Activated naive CD8-positive, alpha-beta T cell (primary cell): ENCODE data around the gene CLK4.

Source experiments
- H3K27ac Mint-ChIP-seq: one replicate; pipeline ENCODE4 v1.8.0; 2021; ENCODE audit warnings: mixed read lengths
- H3K27me3 Mint-ChIP-seq: one replicate; pipeline ENCODE4 v1.8.0; 2021; ENCODE audit warnings: mixed read lengths
- H3K36me3 Mint-ChIP-seq: one replicate; pipeline ENCODE4 v1.8.0; 2021; ENCODE audit warnings: mixed read lengths
- H3K4me1 Mint-ChIP-seq: one replicate; pipeline ENCODE4 v1.8.0; 2021; ENCODE audit warnings: low read depth, mixed read lengths
- H3K4me3 Mint-ChIP-seq: one replicate; pipeline ENCODE4 v1.8.0; 2021; ENCODE audit warnings: mild to moderate bottlenecking, mixed read lengths
- H3K9me3 Mint-ChIP-seq: one replicate; pipeline ENCODE4 v1.8.0; 2021; ENCODE audit warnings: low read depth, mixed read lengths

The CLK4 gene

GRCh38 chr5:178557416-178557815 is 69.4 kb downstream of the CLK4 start:
- H3K27ac Mint-ChIP-seq: no peak overlapping the region
- H3K9me3 Mint-ChIP-seq: no peaks in the 10 kb centered on the region
- no peak overlapping the region for H3K4me3 Mint-ChIP-seq
- H3K27me3 Mint-ChIP-seq: no peaks in the 10 kb centered on the region
- no peaks in the 10 kb centered on the region for H3K4me1 Mint-ChIP-seq
- H3K36me3 Mint-ChIP-seq: no peaks in the 10 kb centered on the region

- Mint-ChIP-seq H3K27ac (no peak overlapping the region), H3K4me1 (no peaks in the 10 kb centered on the region), H3K4me3 (no peak overlapping the region), H3K9me3 (no peaks in the 10 kb centered on the region), H3K36me3 (no peaks in the 10 kb centered on the region), H3K27me3 (no peaks in the 10 kb centered on the region)
Measured at GRCh38 chr5:178555771-178556211, 71.1 kb downstream of the CLK4 start.

- no peaks in the 10 kb centered on the region for H3K36me3 Mint-ChIP-seq
- H3K27ac Mint-ChIP-seq: no peak overlapping the region
- H3K4me3 Mint-ChIP-seq: no peak overlapping the region
- no peaks in the 10 kb centered on the region for H3K9me3 Mint-ChIP-seq
- H3K27me3 Mint-ChIP-seq: no peaks in the 10 kb centered on the region
- H3K4me1 Mint-ChIP-seq: no peaks in the 10 kb centered on the region
Measured at GRCh38 chr5:178555005-178555404, 71.8 kb downstream of the CLK4 start.

- Mint-ChIP-seq H3K36me3 (no peaks in the 10 kb centered on the region), H3K4me1 (no peaks in the 10 kb centered on the region), H3K27ac (no peak overlapping the region), H3K4me3 (no peak overlapping the region), H3K9me3 (no peaks in the 10 kb centered on the region), H3K27me3 (no peaks in the 10 kb centered on the region)
Measured at GRCh38 chr5:178554311-178554710, 72.5 kb downstream of the CLK4 start.

GRCh38 chr5:178553517-178553916 is 73.3 kb downstream of the CLK4 start:
- Mint-ChIP-seq H3K36me3 (no peaks in the 10 kb centered on the region), H3K27ac (no peak overlapping the region), H3K4me1 (peaks cover under 1% of the 10 kb centered on the region), H3K9me3 (no peaks in the 10 kb centered on the region), H3K27me3 (no peaks in the 10 kb centered on the region), H3K4me3 (no peak overlapping the region)
